Astrocyte (in vitro differentiated cells and primary cell): Measurements from ENCODE around the gene PCBP3. TPM values are rescaled to one million over a fixed set of nuclear protein-coding genes. Genes with fewer than 3 reads are reported as not detected.
"Not testable (repeated sequence)": the region's sequence is repeated elsewhere in the genome, so short reads cannot be mapped to it uniquely, and the experiment has no call there.

Experiments
- DNase-seq: peaks from one replicate; pipeline ENCODE4 v3.0.0-alpha.2; 2010; ENCODE audit warnings: low read depth
- FAIRE-seq: peaks from 2 replicates; lab custom pipeline; 2011; peaks lifted over from hg19 to GRCh38; lab: Jason Lieb, UNC
- H2AFZ ChIP-seq: 2 replicates; pipeline ENCODE4 v1.6.0; 2012; ENCODE audit warnings: low read depth, low read length, inconsistent platforms
- H3K27ac ChIP-seq: 2 replicates; pipeline ENCODE4 v1.5.1; 2011; ENCODE audit warnings: low read depth, low read length, inconsistent platforms
- H3K27me3 ChIP-seq: 2 replicates; pipeline ENCODE4 v1.6.0; 2011; ENCODE audit warnings: low read length, inconsistent platforms; ENCODE audit not compliant: insufficient read depth
- H3K36me3 ChIP-seq: 2 replicates; pipeline ENCODE4 v1.5.1; 2011; ENCODE audit warnings: low read length, inconsistent platforms; ENCODE audit not compliant: insufficient read depth
- H3K4me1 ChIP-seq: 2 replicates; pipeline ENCODE4 v1.5.1; 2011; ENCODE audit warnings: low read length, inconsistent platforms; ENCODE audit not compliant: insufficient read depth
- H3K4me2 ChIP-seq: 2 replicates; pipeline ENCODE4 v1.6.0; 2012; ENCODE audit warnings: low read length, inconsistent platforms
- H3K4me3 ChIP-seq: 2 replicates; pipeline ENCODE4 v1.5.1; 2011; ENCODE audit warnings: low read depth, mild to moderate bottlenecking, low read length, inconsistent platforms; ENCODE audit not compliant: insufficient read depth
- H3K79me2 ChIP-seq: 2 replicates; pipeline ENCODE4 v1.6.0; 2012; ENCODE audit warnings: mild to moderate bottlenecking, low read length, inconsistent platforms; ENCODE audit not compliant: insufficient read depth
- H3K9ac ChIP-seq: 2 replicates; pipeline ENCODE4 v1.6.0; 2012; ENCODE audit warnings: mild to moderate bottlenecking, low read length, inconsistent platforms
- H3K9me3 ChIP-seq: 2 replicates; pipeline ENCODE4 v1.5.1; 2012; ENCODE audit warnings: low read depth, mild to moderate bottlenecking, low read length, inconsistent platforms; ENCODE audit not compliant: insufficient read depth
- H4K20me1 ChIP-seq: 2 replicates; pipeline ENCODE4 v1.6.0; 2012; ENCODE audit warnings: low read length, inconsistent platforms; ENCODE audit not compliant: insufficient read depth
- H3K27ac Mint-ChIP-seq: one replicate; pipeline ENCODE4 v1.8.0; 2021; ENCODE audit warnings: mild to moderate bottlenecking, mixed read lengths; ENCODE audit not compliant: unreplicated experiment
- H3K27me3 Mint-ChIP-seq: one replicate; pipeline ENCODE4 v1.8.0; 2021; ENCODE audit warnings: low read depth, mixed read lengths; ENCODE audit not compliant: unreplicated experiment
- H3K36me3 Mint-ChIP-seq: one replicate; pipeline ENCODE4 v1.8.0; 2021; ENCODE audit warnings: low read depth, mixed read lengths; ENCODE audit not compliant: unreplicated experiment
- H3K4me1 Mint-ChIP-seq: one replicate; pipeline ENCODE4 v1.8.0; 2021; ENCODE audit warnings: low read depth, mixed read lengths; ENCODE audit not compliant: unreplicated experiment
- H3K4me3 Mint-ChIP-seq: one replicate; pipeline ENCODE4 v1.8.0; 2021; ENCODE audit warnings: mild to moderate bottlenecking, moderate library complexity, mixed read lengths; ENCODE audit not compliant: unreplicated experiment
- H3K9me3 Mint-ChIP-seq: one replicate; pipeline ENCODE4 v1.8.0; 2021; ENCODE audit warnings: mild to moderate bottlenecking, mixed read lengths; ENCODE audit not compliant: unreplicated experiment
- EZH2 ChIP-seq: IDR thresholded peaks from 2 replicates; pipeline ENCODE4 v1.6.1; 2012; ENCODE audit warnings: mild to moderate bottlenecking, low read length, inconsistent platforms; ENCODE audit not compliant: insufficient read depth
- total RNA-seq: library from RNA; stranded (reverse); gene quantifications from 2 replicates; pipeline ENCODE4 v1.2.1, GENCODE V29; 2021
- TF ChIP-seq, protein P1 (sequence below): IDR thresholded peaks from 2 replicates; pipeline ENCODE4 v1.5.1; 2011; ENCODE audit warnings: low read depth, mild to moderate bottlenecking, inconsistent platforms, low read length, moderate library complexity; ENCODE audit not compliant: insufficient read depth

PCBP3 gene
- total RNA-seq, 1 donor from 2014 or later, result 1.8 TPM

DNA sequence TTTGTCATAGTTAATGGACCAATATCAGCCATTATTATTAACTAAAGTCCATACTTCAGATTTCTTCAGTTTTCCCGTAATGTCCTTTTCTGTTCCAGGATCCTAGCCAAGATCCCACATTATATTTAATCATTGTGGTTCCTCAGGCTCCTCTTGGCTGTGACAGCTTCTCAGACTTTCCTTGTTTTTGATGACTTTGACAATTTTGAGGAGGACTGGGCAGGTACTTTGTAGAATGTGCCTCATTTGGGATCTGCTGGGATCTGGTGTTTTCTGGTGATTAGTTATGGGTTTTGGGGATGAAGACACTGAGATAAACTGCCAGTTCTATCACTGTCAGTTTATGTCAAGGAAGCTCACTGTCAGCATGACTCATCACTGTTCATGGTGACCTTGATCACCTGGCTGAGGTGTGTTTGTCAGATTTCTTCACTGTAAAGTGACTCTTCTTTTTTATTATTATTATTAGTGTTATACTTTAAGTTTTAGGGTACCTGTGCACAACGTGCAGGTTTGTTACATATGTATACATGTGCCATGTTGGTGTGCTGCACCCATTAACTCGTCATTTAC is 66.3 kb downstream of the PCBP3 start:
- H2AFZ ChIP-seq, result no peak overlapping the region
- FAIRE-seq (no peak), DNase-seq (no peak)
- no peak overlapping the region for H3K9ac ChIP-seq
- Mint-ChIP-seq H3K36me3 (no peaks in the 10 kb centered on the region), H3K4me3 (no peak overlapping the region), H3K27ac (no peak overlapping the region), H3K9me3 (peaks cover 5% of the 10 kb centered on the region), H3K27me3 (peaks cover 14% of the 10 kb centered on the region), H3K4me1 (no peaks in the 10 kb centered on the region)
- TF ChIP-seq, protein P1, sequence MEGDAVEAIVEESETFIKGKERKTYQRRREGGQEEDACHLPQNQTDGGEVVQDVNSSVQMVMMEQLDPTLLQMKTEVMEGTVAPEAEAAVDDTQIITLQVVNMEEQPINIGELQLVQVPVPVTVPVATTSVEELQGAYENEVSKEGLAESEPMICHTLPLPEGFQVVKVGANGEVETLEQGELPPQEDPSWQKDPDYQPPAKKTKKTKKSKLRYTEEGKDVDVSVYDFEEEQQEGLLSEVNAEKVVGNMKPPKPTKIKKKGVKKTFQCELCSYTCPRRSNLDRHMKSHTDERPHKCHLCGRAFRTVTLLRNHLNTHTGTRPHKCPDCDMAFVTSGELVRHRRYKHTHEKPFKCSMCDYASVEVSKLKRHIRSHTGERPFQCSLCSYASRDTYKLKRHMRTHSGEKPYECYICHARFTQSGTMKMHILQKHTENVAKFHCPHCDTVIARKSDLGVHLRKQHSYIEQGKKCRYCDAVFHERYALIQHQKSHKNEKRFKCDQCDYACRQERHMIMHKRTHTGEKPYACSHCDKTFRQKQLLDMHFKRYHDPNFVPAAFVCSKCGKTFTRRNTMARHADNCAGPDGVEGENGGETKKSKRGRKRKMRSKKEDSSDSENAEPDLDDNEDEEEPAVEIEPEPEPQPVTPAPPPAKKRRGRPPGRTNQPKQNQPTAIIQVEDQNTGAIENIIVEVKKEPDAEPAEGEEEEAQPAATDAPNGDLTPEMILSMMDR, result no peak
- TF ChIP-seq EZH2, result no peak
- no peaks in the 10 kb centered on the region for H3K27me3 ChIP-seq
- peaks cover 9% of the 10 kb centered on the region for H4K20me1 ChIP-seq
- no peak overlapping the region for H3K27ac ChIP-seq
- no peaks in the 10 kb centered on the region for H3K9me3 ChIP-seq
- H3K4me1 ChIP-seq, result no peaks in the 10 kb centered on the region
- no peaks in the 10 kb centered on the region for H3K79me2 ChIP-seq
- H3K36me3 ChIP-seq, result no peaks in the 10 kb centered on the region
- H3K4me2 ChIP-seq, result no peak overlapping the region
- H3K4me3 ChIP-seq, result no peak overlapping the region

DNA sequence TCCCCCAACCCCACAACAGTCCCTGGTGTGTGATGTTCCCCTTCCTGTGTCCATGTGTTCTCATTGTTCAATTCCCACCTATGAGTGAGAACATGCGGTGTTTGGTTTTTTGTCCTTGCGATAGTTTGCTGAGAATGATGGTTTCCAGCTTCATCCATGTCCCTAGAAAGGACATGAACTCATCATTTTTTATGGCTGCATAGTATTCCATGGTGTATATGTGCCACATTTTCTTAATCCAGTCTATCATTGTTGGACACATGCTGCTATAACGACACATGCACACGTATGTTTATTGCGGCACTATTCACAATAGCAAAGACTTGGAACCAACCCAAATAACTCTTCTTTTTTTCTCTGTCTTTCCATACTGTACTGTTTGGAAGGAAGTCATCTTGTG is 66.8 kb downstream of the PCBP3 start:
- H3K4me1 Mint-ChIP-seq, H3K4me1 ChIP-seq, H3K27me3 ChIP-seq, H3K4me2 ChIP-seq, H3K4me3 ChIP-seq, DNase-seq, H3K27ac Mint-ChIP-seq, H3K36me3 ChIP-seq, H3K4me3 Mint-ChIP-seq, H4K20me1 ChIP-seq, H2AFZ ChIP-seq, H3K9me3 Mint-ChIP-seq, H3K9ac ChIP-seq, H3K27ac ChIP-seq, H3K9me3 ChIP-seq, H3K36me3 Mint-ChIP-seq, FAIRE-seq, H3K79me2 ChIP-seq: not testable (repeated sequence)
- peaks cover 14% of the 10 kb centered on the region for H3K27me3 Mint-ChIP-seq

DNA sequence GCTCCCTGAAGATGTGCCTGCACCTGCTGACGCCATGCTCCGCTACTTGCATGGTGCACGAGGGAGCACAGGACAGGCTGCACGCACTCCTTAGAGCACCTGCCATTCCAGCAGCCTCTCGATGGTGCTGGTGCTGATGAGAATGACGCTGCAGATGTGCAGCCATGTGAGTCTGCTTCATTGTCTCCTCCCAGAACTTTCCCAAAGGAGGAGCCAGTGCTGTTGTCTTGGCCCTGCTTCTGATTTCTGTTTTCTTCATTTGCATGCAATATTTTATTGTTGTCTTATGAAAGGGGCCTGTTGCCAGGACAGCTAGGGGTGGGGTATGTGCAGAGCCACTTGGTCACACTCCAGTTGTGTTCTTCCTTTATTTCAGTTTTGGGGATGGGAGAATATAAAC is 70.1 kb downstream of the PCBP3 start:
- H3K79me2 ChIP-seq, result no peaks in the 10 kb centered on the region
- Mint-ChIP-seq H3K9me3 (peaks cover 5% of the 10 kb centered on the region), H3K4me1 (no peaks in the 10 kb centered on the region), H3K27me3 (peaks cover 5% of the 10 kb centered on the region), H3K36me3 (no peaks in the 10 kb centered on the region), H3K4me3 (no peak overlapping the region), H3K27ac (no peak overlapping the region)
- H3K4me3 ChIP-seq, result no peak overlapping the region
- H3K4me2 ChIP-seq, result no peak overlapping the region
- FAIRE-seq (no peak), DNase-seq (no peak)
- no peaks in the 10 kb centered on the region for H3K36me3 ChIP-seq
- no peak overlapping the region for H3K9ac ChIP-seq
- no peaks in the 10 kb centered on the region for H3K27me3 ChIP-seq
- no peaks in the 10 kb centered on the region for H4K20me1 ChIP-seq
- TF ChIP-seq EZH2, result no peak
- TF ChIP-seq, protein P1, result no peak
- no peaks in the 10 kb centered on the region for H3K9me3 ChIP-seq
- no peak overlapping the region for H2AFZ ChIP-seq
- H3K4me1 ChIP-seq, result no peaks in the 10 kb centered on the region
- no peak overlapping the region for H3K27ac ChIP-seq
